Upper lobe of right lung (tissue), 1 donor: ENCODE data around the gene SLC39A2. TPM values are rescaled to one million over a fixed set of nuclear protein-coding genes. Genes with fewer than 3 reads are reported as not detected.

Source experiments
- ATAC-seq: fragments of 200-7000 bp; cut with Tn5 transposase; one replicate; pipeline ENCODE4 v1.9.1; 2020; ENCODE audit warnings: mild to moderate bottlenecking, moderate library complexity
- DNase-seq: peaks from one replicate; pipeline ENCODE4 v3.0.0-alpha.2; 2020
- H3K27ac ChIP-seq: fragments of 200-600 bp; one replicate; pipeline ENCODE4 v1.8.0; 2022
- H3K27me3 ChIP-seq: fragments of 200-600 bp; one replicate; pipeline ENCODE4 v1.8.0; 2022; ENCODE audit warnings: mild to moderate bottlenecking
- H3K36me3 ChIP-seq: fragments of 200-600 bp; one replicate; pipeline ENCODE4 v1.8.0; 2022
- H3K4me1 ChIP-seq: fragments of 200-600 bp; one replicate; pipeline ENCODE4 v1.8.0; 2022
- H3K4me3 ChIP-seq: fragments of 200-600 bp; one replicate; pipeline ENCODE4 v1.8.0; 2022; ENCODE audit warnings: mild to moderate bottlenecking
- H3K9me3 ChIP-seq: fragments of 200-600 bp; one replicate; pipeline ENCODE4 v1.8.0; 2022
- CTCF ChIP-seq: fragments of 200-600 bp; IDR thresholded peaks from one replicate; pipeline ENCODE4 v1.8.0; 2022; ENCODE audit warnings: antibody characterized with exemption
- intact Hi-C: fragments of 100-400 bp; cut with DNase I; formaldehyde crosslinking; loops from one replicate; pipeline ENCODE4 v1.11.0; 2022
- total RNA-seq: library from RNA; stranded (reverse); fragmentation: NEBNext Ultra II Directional; extraction: Animal tissue kit (Norgen Biotek cat#: 25700); gene quantifications from one replicate; pipeline ENCODE4 v1.2.1, GENCODE V29; 2021
- donor health status: DM: no; HTN: yes; CAD: no; lungs with severe emphysema.

The SLC39A2 gene
- total RNA-seq, 1 donor from 2014 or later, result not detected

- peak; percentile 98 for ATAC-seq
- intact Hi-C loops, result no loop called here
- Histone ChIP-seq H3K36me3 (no peaks in the 10 kb centered on the region), H3K9me3 (no peaks in the 10 kb centered on the region), H3K27ac (peak overlapping the region; percentile 74), H3K4me1 (peaks cover 6% of the 10 kb centered on the region), H3K27me3 (no peaks in the 10 kb centered on the region), H3K4me3 (peak overlapping the region; percentile 67)
- DNase-seq, result peak; percentile 93
- TF ChIP-seq CTCF, result peak; percentile 78
These were observed 27.9 kb upstream of the SLC39A2 start for GRCh38 chr14:20970983-20971704.

- intact Hi-C loops, result no loop called here
- Histone ChIP-seq H3K4me3 (peak overlapping the region; percentile 67), H3K4me1 (peaks cover 6% of the 10 kb centered on the region), H3K27me3 (no peaks in the 10 kb centered on the region), H3K9me3 (no peaks in the 10 kb centered on the region), H3K27ac (peak overlapping the region; percentile 74), H3K36me3 (no peaks in the 10 kb centered on the region)
- no peak for DNase-seq
- ATAC-seq, result no peak
- TF ChIP-seq CTCF, result no peak
These were observed 27.4 kb upstream of the SLC39A2 start for GRCh38 chr14:20971705-20972021.

GRCh38 chr14:20973501-20973900 is 25.6 kb upstream of the SLC39A2 start:
- TF ChIP-seq CTCF, result no peak
- H3K36me3 ChIP-seq, result no peaks in the 10 kb centered on the region
- H3K4me1 ChIP-seq, result peaks cover 6% of the 10 kb centered on the region
- no peaks in the 10 kb centered on the region for H3K27me3 ChIP-seq
- no peak overlapping the region for H3K27ac ChIP-seq
- no peak overlapping the region for H3K4me3 ChIP-seq
- intact Hi-C loops, result no loop called here
- DNase-seq, result no peak
- no peak for ATAC-seq
- H3K9me3 ChIP-seq, result no peaks in the 10 kb centered on the region

GRCh38 chr14:20976291-20976690 is 22.8 kb upstream of the SLC39A2 start:
- no peak for DNase-seq
- no peak for TF ChIP-seq CTCF
- Histone ChIP-seq H3K27ac (no peak overlapping the region), H3K9me3 (no peaks in the 10 kb centered on the region), H3K36me3 (no peaks in the 10 kb centered on the region), H3K4me1 (no peaks in the 10 kb centered on the region), H3K4me3 (no peak overlapping the region), H3K27me3 (no peaks in the 10 kb centered on the region)
- intact Hi-C loops, result no loop called here
- ATAC-seq, result no peak

- Histone ChIP-seq H3K4me3 (no peak overlapping the region), H3K9me3 (no peaks in the 10 kb centered on the region), H3K27ac (no peak overlapping the region), H3K36me3 (no peaks in the 10 kb centered on the region), H3K27me3 (no peaks in the 10 kb centered on the region), H3K4me1 (no peaks in the 10 kb centered on the region)
- DNase-seq (no peak), ATAC-seq (no peak)
- TF ChIP-seq CTCF, result no peak
- intact Hi-C loops, result no loop called here
These were observed 20.4 kb upstream of the SLC39A2 start for GRCh38 chr14:20978687-20979086.

- H3K27me3 ChIP-seq, result no peaks in the 10 kb centered on the region
- no peak for TF ChIP-seq CTCF
- no peak overlapping the region for H3K4me3 ChIP-seq
- H3K27ac ChIP-seq, result no peak overlapping the region
- ATAC-seq (no peak), DNase-seq (no peak)
- H3K9me3 ChIP-seq, result no peaks in the 10 kb centered on the region
- H3K36me3 ChIP-seq, result no peaks in the 10 kb centered on the region
- no peaks in the 10 kb centered on the region for H3K4me1 ChIP-seq
- intact Hi-C loops, result no loop called here
These were observed 18.2 kb upstream of the SLC39A2 start for GRCh38 chr14:20980906-20981305.
